ENCODE data around the gene FCRLA.

Gene FCRLA

GRCh38 chr1:161719325-161719611 is 12.2 kb downstream of the FCRLA start:
- H3K79me2 ChIP-seq, result no peaks in the 10 kb centered on the region
- no peak overlapping the region for H3K27ac ChIP-seq
- no peak overlapping the region for H3K9ac ChIP-seq
- H3K9me3 ChIP-seq (ENCODE audit: control insufficient read depth, low read length), result no peaks in the 10 kb centered on the region
- no peak overlapping the region for H3K4me2 ChIP-seq (ENCODE audit: low read length)
- no peaks in the 10 kb centered on the region for H3K27me3 ChIP-seq (ENCODE audit: control insufficient read depth, insufficient read depth, low read length)
- H2AFZ ChIP-seq, result no peak overlapping the region
- TF ChIP-seq CTCF (IDR thresholded peaks at IDR 0.05), result no peak
- H3K4me1 ChIP-seq, result no peaks in the 10 kb centered on the region
- H3K36me3 ChIP-seq (ENCODE audit: control insufficient read depth, insufficient read depth, low read length), result no peaks in the 10 kb centered on the region
- no peak overlapping the region for H3K4me3 ChIP-seq (ENCODE audit: low read depth, low read length)

DNA sequence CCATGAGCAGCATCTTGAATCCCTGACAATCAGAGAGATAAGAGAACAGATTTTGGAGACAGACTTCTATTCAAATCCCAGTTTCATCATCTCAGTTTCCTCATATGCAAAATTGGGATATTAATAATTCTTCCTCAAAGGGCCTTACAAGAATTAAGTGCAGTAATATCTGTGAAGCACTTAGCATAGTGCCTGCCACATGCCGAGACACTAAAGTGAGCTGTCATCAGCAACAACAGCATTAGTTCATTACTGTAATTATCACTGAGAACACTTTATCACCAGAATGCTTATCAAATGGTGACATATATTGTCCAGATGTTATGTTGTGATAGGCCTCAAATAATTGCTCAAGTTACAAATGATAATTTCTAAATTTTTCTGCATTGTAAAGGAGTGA is 13.4 kb downstream of the FCRLA start:
- TF ChIP-seq CTCF (IDR thresholded peaks at IDR 0.05), result no peak
- Histone ChIP-seq H3K4me1 (no peaks in the 10 kb centered on the region), H3K4me3 (ENCODE audit: low read depth, low read length) (no peak overlapping the region)

GRCh38 chr1:161720956-161721737 is 14.1 kb downstream of the FCRLA start, which contains the start of gene FCRLB:
TSS of gene FCRLB (plus strand) at chr1:161721544. CDS start at chr1:161722673, 1,129 bp downstream.
- Histone ChIP-seq H3K4me2 (ENCODE audit: low read length) (no peak within 1 kb of the TSS), H3K9ac (no peak within 1 kb of the TSS), H3K4me1 (no peaks in the 10 kb centered on the region), H3K4me3 (ENCODE audit: low read depth, low read length) (no peak within 1 kb of the TSS), H3K36me3 (ENCODE audit: control insufficient read depth, insufficient read depth, low read length) (no peaks in the 10 kb centered on the region), H3K79me2 (no peaks in the 10 kb centered on the region), H2AFZ (no peak within 1 kb of the TSS), H3K27me3 (ENCODE audit: control insufficient read depth, insufficient read depth, low read length) (no peaks in the 10 kb centered on the region), H3K27ac (no peak within 1 kb of the TSS), H3K9me3 (ENCODE audit: control insufficient read depth, low read length) (no peaks in the 10 kb centered on the region)
- no peak for TF ChIP-seq CTCF (IDR thresholded peaks at IDR 0.05)

More for the DNA sequence above, 13.4 kb downstream of the FCRLA start:
- Histone ChIP-seq H3K27me3 (ENCODE audit: control insufficient read depth, insufficient read depth, low read length) (no peaks in the 10 kb centered on the region), H3K9ac (no peak overlapping the region), H3K79me2 (no peaks in the 10 kb centered on the region), H3K36me3 (ENCODE audit: control insufficient read depth, insufficient read depth, low read length) (no peaks in the 10 kb centered on the region), H3K4me2 (ENCODE audit: low read length) (no peak overlapping the region), H3K9me3 (ENCODE audit: control insufficient read depth, low read length) (no peaks in the 10 kb centered on the region), H2AFZ (no peak overlapping the region), H3K27ac (no peak overlapping the region)

DNA sequence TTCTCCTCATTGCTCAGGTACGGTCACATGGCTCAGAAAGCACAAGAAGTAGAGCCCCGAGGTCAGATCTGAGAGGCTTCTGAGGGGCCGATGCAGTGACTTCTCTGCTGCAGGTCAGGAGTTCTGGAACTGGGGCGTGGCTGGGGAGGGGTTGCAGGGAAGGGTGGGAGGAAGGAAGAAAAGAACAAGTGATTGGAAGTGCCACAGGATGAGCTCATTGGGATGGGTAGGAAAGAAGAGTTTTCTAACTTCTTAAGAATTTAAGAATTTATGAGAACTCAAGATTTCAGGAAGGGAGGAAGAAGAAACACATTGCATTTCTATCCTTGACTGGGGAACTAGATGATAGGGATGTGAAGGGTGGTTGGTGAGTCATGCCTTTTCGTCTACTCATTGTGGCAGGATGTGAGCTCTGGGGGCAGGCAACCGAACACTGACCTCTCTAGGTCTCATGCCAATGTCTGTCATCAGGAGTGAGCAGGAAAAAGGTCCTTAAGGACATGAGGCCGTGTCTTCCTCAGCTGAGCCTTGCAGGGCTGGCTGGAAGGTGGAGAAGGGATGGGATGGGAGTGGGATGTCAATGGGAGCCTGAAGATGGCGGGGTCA is 14.8 kb downstream of the FCRLA start:
- no peak for TF ChIP-seq CTCF (IDR thresholded peaks at IDR 0.05)
- no peak overlapping the region for H3K4me2 ChIP-seq (ENCODE audit: low read length)
- H3K27ac ChIP-seq, result no peak overlapping the region
- no peaks in the 10 kb centered on the region for H3K9me3 ChIP-seq (ENCODE audit: control insufficient read depth, low read length)
- H3K79me2 ChIP-seq, result no peaks in the 10 kb centered on the region
- no peak overlapping the region for H3K9ac ChIP-seq
- H3K27me3 ChIP-seq (ENCODE audit: control insufficient read depth, insufficient read depth, low read length), result no peaks in the 10 kb centered on the region
- H2AFZ ChIP-seq, result no peak overlapping the region
- no peaks in the 10 kb centered on the region for H3K4me1 ChIP-seq
- H3K36me3 ChIP-seq (ENCODE audit: control insufficient read depth, insufficient read depth, low read length), result no peaks in the 10 kb centered on the region
- H3K4me3 ChIP-seq (ENCODE audit: low read depth, low read length), result no peak overlapping the region

DNA sequence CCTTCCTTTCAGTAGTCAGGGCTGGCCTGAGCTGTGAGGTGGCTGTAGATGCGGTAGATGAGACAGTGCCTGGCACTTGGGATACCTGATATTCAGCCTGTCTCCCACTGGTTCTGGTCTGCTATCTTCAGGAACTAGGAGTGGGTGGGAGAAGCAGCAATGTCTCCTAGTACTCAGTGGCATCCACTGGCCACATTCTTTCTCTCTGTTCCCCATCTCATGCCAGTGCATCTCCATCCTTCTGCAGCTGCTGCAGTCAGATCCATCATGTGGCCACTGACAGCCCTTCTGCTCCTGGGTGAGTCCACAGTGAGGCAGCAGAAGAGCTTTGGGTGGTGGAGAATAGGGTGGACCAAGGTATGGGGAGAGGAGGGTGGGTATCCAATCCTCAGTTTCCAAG is 15.4 kb downstream of the FCRLA start:
- Histone ChIP-seq H3K9ac (no peak overlapping the region), H3K4me1 (no peaks in the 10 kb centered on the region), H3K79me2 (no peaks in the 10 kb centered on the region), H3K27ac (no peak overlapping the region), H3K27me3 (ENCODE audit: control insufficient read depth, insufficient read depth, low read length) (no peaks in the 10 kb centered on the region), H2AFZ (no peak overlapping the region), H3K4me3 (ENCODE audit: low read depth, low read length) (no peak overlapping the region), H3K4me2 (ENCODE audit: low read length) (no peak overlapping the region), H3K9me3 (ENCODE audit: control insufficient read depth, low read length) (no peaks in the 10 kb centered on the region), H3K36me3 (ENCODE audit: control insufficient read depth, insufficient read depth, low read length) (no peaks in the 10 kb centered on the region)
- no peak for TF ChIP-seq CTCF (IDR thresholded peaks at IDR 0.05)
